COLO829 (cell line): Measurements from ENCODE around the gene CPXM2.

ENCODE experiments used
- DNase-seq: peaks from one replicate; pipeline ENCODE4 v3.0.0; 2012; ENCODE audit warnings: low spot score

The CPXM2 gene

DNA sequence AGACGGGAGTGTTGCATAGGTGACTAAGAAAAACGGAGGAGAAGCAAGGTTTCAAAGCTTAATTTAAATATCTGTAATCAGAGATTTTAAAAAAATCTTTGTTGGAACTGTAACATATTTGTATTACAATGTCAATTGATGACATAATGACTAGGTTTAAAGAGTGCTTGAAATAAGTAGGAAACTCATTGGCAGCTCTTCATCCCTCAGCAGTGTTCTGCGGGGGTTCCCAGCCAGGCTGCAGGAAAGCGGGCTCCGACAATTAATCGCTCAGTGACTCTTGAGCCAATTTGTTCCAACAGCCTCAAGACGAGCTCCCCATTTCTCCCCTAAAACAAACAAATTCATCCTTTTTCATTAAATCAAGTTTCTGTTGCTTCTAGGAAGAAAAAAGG lies 22.6 kb downstream of the CPXM2 start:
- no peak for DNase-seq

DNA sequence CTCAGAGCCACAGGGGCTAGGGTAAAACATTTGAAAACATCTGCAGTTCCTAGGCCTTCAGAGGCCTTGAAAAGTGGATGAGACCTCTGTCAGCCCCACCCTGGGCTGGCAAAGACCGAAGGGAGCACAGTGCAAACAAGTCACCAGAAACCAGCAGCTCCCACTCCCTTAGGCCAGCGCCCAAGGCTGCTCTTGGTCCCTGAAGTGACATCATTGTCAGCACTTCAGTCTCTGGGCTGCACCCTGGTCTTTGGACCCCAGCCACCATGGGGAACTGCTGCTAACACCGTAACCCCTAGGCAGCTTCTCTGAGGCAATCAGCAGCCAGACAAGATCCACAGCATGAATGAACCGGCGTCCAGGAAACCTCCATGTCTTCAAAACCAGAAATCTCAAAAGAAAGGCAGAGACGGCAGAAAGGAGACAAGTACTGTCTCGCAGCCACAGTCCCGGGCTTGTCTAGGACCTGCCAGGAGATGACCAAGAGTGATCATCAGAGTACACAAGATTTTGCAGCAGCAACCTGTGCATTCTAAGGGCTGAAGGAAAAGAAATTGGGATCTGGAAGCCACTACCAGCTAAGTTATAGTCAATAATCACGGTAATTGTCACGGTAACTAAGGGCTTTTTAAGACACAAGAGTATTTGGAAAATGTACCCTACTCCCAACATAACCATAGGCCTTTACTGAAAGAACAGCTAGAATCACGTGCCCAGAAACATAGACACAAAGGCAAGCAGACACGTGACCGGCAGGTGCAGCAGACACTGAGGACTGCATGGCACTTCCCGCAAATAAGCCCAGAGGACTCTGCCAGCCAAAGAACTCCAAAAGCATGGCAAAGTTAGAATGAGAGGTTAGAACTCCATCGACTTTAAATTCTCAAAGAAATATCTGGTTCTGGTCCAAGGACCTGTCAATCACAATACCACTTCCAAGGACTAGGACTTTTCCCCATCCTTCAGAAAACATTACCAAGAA lies 23.3 kb downstream of the CPXM2 start:
- no peak for DNase-seq

DNA sequence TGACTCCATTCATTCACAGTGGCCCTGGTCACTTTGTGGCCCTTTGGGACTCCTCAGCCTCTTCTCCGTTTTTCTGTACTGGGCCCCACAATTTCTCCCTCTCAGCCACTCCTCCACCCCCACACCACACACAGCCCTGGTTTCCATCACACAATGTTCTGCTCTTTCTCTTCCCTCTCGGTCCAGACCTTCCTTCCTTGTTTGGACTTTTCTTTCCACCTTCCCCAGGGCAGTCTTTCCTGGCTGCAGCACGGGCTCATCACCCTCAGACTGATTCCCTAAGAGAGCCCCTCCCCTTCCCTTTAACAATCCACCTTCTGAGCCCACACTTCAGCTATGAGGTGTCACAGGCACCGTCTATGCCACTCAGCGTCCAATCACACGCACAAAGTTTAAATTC lies 25.7 kb downstream of the CPXM2 start:
- no peak for DNase-seq

DNA sequence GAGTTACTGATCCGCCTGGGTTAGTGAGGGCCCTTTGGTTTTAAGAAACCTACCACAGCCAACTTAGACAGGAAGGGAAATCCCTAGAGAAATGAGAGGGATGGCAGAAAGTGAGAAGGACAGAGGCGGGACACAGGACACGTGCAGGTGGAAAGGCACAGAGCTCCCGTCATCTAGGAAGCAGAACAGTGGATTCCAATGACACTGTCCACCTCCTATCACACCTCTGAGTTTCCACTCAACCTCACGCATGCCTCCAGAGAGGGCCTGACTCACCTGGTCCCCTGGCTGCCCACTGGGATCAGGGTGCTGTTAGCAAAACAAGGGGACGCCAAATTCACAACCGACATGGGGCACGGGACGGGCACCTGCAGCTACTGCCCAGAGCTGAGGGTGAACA lies 26.3 kb downstream of the CPXM2 start:
- no peak for DNase-seq

DNA sequence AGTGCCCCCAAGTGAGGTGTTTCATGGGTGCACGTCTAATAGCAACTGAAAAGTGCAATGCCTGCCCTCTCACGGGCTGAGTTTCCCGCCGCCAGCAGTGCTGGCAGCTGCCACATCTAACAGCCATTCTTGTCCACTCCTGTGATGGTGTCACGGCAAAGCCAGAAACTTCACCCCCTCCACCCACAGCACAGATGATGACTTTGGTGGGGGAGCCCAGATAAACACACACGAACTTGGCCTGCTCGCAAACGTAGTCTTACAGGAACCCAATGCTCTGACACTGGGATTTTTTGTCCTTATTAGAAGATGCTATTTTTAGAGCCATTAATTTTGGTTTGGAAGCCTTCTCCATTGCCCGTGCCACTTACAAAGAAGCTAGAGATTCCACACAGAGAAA lies 26.7 kb downstream of the CPXM2 start:
- DNase-seq, result no peak

DNA sequence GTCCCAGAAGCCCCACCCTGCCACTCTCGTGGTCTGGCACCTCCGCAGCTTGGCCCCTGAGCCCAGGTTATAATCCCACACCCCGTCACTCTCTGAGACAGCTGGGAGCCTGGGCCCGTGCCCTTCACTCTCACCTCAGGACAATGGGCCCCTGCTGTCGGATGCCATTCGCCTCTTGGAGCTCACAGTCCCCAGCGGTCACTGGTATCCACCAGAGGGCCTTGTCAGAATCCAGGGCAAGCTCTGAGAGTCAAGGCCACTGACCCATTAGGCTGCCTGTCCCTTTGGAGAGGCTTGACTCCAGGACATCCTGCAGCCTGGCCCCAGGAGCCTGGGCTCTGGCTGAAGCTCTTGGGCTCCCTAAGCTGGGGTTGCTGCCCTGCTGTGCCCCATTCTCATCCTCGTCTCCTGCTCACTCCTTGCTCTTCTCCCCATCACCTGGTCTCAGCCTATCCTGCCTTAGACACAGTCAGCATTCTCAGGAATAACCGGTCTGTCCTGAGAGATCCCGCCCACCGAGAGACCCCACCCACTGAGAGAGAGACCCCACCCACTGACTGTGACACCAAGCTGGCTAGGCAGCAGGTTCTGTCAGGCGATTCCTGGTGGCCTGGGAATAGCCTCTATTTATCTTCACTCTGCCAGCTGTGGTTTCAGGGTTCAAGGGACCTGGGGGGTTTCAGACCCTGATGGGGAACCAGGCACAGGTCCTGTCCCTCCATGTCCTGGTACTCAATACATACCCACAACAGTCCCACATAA lies 27.7 kb downstream of the CPXM2 start:
- DNase-seq, result no peak

DNA sequence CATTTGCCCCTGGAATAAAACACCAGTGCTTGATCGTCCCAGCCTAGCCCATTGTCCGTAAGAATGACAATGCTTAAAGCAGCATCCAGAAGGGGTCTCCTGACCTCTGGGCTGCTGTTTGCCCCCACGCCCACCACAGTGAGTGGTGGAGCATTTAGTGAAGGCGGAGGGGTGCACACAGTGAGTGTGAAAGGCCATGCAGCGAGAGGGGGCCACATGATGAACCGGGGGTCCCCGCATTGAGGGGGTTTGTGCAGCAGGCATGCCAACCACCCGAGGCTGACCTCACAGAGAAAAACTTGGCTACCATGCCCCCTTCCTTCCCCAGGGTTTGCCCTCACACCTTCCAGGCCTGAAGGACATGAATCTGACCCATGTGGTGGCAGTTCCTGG lies 28.4 kb downstream of the CPXM2 start:
- no peak for DNase-seq

DNA sequence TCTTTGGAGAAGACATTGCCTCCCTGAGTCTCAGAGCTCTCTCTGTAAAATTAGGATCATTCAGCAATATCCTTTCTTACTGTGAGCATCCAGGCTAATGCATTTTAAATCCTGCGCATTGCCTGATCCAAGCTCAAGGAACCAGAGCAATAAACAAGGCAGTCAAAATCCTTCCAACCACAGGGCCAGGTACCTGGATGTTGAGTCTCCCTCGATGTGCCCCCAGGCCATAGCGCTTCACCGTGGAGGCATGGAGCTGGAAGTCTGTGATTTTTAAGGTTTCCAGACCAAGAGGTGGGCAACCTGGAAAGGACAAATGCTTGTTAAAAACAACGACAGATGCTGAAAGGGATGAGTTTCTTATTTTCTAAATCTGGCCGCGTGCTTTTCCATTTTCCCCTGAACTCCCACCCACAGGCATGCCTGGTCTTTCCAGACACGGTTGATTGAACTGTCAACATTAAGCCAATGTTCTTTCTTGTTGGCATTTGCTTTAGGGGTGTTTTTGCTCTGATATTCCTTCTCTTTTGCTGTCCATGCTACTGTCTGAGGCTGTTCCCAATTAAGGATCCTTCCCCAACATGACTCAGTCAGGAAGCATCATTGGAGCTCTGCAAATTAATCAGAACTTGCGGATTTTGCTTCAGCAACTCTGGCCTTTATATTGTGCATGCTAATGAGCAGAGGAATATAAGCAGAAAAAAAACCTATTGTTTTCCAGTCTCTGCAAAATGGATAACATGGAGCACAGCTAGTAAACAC lies 29.0 kb downstream of the CPXM2 start:
- no peak for DNase-seq

DNA sequence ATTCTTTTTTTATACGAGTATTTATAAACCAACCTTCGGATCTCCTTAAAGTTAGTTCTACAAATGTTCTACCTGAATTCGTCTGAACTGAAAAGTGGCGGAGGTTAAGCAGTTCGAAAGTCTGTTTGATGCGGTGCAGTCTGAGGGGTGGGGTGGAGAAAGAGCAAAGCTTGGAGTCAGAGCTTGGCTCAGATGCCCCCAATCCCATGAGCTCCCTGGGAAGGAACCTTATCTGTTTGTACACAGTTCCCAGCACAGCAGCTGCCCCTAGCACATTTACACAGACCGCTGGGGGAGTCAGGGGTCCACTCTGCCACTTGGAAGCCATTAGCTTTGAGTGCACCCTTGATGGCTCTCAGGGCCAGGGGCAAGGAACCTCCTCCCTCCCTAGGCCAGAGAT lies 30.8 kb downstream of the CPXM2 start:
- no peak for DNase-seq

DNA sequence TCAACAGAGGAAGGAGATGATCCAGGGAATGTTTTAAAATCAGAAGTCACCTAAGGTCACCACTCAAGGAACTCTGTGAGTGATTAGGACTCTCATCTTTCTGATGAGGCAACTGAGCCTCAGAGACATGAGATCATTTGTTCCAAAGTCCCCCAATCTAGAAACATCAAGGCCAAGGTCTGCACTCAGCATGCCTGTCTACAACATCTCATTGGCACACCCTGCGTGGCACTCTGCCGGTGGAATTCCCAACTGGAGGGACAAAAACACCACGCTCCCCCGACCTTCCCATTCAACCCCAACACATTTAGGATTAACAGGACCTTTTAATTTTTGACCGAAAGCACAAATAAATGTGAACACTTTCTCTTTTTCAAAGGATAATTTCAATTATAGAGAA lies 31.4 kb downstream of the CPXM2 start:
- no peak for DNase-seq

DNA sequence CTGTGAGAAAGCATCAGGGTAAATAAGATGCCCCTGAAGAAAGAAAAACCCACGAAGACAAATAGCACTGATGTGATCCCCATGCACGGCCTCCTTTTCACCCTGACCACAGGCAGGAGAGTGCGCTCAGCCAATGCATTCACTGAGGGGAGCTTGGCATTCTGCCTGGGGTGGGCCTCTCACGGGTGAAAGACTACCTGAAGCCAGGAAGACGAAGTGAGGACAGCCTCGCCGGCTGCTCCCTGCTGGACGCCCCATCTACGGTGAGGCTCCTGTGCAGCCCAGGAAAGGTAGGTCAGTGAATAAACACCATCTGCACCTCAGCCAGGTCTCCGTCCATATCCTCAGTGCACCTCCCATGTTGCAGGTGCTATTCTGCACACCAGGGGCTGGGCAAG lies 32.0 kb downstream of the CPXM2 start:
- DNase-seq, result no peak

DNA sequence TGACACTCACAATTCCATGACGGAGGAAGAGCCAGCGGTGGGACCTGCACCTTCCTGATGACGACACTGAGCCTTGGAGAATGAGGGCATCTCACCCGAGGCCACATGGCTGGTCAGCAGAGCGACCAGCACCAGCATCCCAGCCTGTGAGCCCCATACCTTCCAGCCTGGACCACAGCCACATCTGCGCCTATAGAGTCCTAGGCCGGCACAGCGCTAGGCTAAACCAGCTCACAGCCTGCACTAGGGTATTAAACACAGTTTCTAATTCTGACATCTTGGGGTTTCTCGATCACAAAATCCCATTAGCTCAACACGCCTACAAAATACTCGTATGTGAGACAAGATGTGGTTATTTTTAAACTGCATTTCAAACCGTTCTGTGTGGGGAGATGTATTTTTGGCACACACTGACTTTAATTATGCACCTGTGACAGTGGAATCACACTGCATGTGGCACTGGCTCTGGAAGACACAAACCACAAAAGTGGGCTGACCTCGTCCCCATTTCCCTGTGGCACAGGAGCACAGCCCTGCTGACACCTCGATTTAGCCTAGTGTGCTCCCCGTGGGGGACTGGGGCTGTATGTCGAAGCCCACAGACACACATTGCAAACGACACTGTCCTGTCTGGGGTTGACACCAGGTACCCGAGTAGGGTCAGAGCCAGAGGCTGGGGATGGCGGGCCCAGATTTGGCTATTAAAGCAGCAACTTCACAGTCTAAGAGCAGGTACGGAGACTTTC lies 32.5 kb downstream of the CPXM2 start:
- no peak for DNase-seq

DNA sequence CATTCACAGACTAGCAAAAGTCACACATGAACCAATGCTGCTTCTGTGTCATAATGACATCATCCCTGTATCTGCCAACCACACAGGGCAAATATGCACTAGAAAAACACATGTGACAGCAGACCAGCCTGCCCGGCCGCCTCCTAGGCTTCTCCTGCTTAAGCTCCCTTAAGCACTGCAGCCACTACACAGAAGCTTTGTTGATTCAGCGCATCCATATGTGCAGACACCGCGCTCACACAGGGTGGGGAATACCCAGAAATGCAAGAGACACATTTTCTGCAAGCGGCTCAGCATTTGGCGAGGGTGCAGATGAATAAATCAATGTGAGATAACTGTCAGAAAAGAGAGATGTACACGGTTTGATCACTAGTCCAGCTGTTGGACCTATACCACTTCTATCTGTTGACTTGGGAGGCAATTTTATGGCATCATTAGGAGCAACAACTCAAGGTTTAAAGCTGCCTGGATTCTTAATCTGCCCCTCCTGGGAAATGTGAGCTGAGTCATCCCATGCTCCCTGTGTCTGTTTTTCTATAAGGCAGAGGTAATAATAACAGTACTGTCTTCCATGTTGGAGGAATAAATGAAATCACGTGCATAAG lies 33.4 kb downstream of the CPXM2 start:
- peak; percentile 46 for DNase-seq

DNA sequence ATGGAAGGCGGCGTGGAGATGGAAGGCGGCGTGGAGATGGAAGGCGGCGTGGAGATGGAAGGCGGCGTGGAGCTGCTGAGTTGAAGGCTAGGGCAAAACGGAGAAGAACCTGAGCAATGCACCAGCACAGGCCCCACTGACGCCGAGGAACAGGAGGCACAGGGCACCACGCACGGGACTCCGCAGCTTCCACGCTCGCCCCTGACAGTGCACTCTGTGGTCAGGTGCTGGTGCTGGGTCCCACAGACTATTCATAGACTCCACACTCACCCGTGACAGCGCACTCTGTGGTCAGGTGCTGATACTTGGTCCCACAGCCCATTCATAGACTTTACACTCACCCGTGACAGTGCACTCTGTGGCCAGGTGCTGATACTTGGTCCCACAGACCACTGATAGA lies 34.0 kb downstream of the CPXM2 start:
- no peak for DNase-seq

DNA sequence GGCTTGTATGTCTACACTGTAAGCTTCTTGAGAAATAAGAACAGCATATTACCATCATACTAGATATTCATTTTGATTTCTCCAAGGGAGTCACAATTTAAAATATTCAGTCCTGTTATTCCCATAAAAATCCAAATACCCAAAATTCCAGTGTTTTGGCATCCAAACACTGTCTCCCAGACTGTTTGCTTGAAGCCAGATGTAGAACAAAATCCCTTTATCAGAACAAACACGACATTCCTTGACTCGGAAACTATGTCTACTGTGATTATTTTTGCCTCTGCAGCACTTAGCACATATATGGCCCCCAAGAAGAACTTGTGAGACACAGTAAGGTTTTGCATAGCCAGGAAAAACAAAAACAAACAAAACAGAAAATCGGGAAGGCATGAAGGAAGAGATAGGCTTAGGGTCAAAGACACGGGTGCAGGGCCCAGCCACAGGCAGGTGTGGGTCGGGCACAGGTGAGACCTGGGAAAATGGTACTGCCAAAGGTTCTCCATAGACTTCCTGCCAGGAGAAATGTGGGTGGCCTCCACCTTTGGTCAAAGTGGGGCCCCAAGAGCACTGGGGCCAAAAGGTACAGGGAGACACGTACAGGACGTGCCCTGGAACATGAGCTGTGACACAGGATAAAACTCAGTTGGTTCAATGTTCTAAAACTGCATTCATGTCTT lies 36.5 kb downstream of the CPXM2 start:
- no peak for DNase-seq

DNA sequence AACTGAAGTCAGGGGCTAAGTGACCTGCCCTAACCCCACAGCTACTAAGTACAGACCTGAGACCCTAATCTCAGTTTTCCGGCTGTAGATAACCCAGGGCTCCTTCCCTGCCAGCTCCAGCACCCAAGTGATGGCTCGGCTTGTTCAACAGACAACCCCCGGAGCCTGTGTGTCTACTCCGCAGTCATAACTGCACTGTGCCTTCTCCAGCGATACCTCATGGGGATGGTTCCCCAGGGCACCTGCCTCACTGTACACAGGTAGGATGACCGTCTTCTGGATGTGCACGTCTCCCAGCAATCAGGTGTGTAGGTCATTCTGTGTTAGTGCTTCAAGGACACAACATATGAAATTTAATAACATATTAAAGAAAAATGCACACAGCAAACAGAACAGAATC lies 37.1 kb downstream of the CPXM2 start:
- DNase-seq, result no peak

DNA sequence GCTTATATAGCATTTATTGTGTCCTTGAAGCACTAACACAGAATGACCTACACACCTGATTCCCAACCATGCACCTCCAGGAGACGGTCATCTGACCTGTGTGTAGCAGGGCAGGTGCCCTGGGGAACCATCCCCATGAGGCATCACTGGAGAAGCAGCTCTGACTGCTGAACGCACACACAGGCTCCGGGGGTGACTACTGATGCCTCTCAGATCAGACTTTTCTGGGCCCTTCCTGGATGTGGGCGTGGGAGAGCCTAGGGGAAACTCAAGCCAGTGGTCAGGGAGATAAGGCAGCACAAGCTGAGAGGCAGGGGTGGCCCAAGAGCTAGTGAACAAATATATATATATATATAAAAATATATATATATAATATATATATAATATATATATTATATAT lies 37.6 kb downstream of the CPXM2 start:
- DNase-seq, result no peak

DNA sequence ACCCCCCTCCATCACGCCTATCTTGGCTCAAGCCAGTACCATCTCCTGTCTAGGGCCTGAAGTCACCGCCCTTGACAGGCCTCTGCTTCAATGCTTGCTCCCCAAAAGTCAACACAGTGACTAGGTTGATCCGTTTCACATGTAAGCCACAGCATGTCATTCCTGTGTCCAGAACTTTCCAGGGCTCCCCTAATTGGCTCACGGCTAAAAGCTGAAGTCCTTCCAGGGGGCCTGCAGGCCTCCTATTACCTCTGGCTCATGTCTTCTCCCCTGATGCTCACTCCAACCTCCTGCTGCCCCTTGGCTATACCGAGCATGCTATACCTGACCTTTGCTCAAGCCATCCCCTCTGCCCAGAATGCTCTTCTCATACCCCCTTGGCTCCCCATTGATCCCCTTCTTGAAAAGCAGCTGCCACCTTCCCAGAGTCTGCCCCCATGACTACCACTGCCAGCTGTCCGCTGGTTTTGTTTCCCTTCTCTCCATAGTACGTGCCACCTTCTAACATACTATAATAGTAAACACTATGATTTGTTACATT lies 39.1 kb downstream of the CPXM2 start:
- DNase-seq, result no peak

DNA sequence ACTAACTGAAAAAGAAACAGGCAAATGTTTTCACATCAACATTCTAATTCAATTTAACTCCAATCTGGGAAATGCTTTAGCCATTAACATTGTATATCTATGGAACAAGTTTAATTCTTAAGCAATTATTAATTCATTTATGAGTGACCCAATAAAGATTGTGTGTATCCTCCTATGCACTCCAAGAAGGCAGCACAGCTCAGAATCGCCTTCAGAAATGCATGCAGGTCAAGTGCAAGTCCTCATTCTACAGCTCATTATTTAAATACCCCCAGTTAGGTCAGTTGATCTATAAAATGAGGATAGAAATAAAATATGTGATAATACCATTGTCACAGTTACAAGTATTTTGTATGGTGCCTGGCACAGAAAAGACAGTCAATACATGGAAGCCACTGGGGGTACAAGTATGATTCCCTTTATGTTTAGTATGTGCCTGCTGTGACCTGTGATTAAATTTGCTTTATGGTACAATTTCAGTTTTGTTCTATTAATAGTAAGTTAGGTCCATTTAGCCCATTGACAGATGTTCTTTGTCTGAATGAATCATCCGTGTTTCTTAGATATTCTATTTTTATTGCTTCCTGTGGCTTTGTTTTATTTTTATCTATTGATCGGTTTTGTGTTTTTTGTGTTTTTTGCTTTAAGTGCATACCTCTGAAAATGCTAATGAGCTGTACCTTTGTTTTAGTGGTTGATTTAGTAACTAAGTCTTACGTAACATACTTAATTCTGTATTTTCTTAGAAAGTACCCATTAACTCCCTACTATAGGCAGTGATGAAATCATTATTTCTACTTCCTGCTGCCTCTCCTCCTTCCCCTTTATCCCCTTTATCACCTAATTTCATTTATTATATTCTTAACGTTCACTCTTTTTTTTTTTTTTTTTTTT lies 42.8 kb downstream of the CPXM2 start:
- DNase-seq, result peak; percentile 13
